H9 (cell line): ENCODE measurements around the gene TFIP11. TPM values are rescaled to one million over a fixed set of nuclear protein-coding genes. Genes with fewer than 3 reads are reported as not detected.

ENCODE experiments used
- DNase-seq: peaks from one replicate; pipeline ENCODE4 v3.0.0-alpha.2; 2017
- H2AFZ ChIP-seq: one replicate; pipeline ENCODE4 v1.6.1; 2013; ENCODE audit warnings: mild to moderate bottlenecking, low read length, control low read depth, moderate library complexity
- H2AK5ac ChIP-seq: 2 replicates; pipeline ENCODE4 v1.6.1; 2013; ENCODE audit warnings: low read length, control low read depth, mixed read lengths; ENCODE audit not compliant: insufficient read length
- H2BK120ac ChIP-seq: one replicate; pipeline ENCODE4 v1.6.1; 2013; ENCODE audit warnings: low read depth, mild to moderate bottlenecking, low read length, control low read depth, inconsistent platforms; ENCODE audit not compliant: poor library complexity, severe bottlenecking
- H2BK12ac ChIP-seq: 2 replicates; pipeline ENCODE4 v1.6.1; 2013; ENCODE audit warnings: low read length, control low read depth, mixed read lengths, low read depth; ENCODE audit not compliant: insufficient read length
- H2BK15ac ChIP-seq: 2 replicates; pipeline ENCODE4 v1.6.1; 2013; ENCODE audit warnings: low read depth, low read length, control low read depth
- H2BK20ac ChIP-seq: one replicate; pipeline ENCODE4 v1.6.1; 2013; ENCODE audit warnings: low read depth, mild to moderate bottlenecking, low read length, control low read depth, inconsistent platforms; ENCODE audit not compliant: poor library complexity, severe bottlenecking
- H2BK5ac ChIP-seq: 2 replicates; pipeline ENCODE4 v1.6.1; 2013; ENCODE audit warnings: low read length, control low read depth, mixed read lengths; ENCODE audit not compliant: insufficient read length
- H3K14ac ChIP-seq: 2 replicates; pipeline ENCODE4 v1.6.1; 2013; ENCODE audit warnings: low read length, control low read depth; ENCODE audit not compliant: insufficient read depth
- H3K18ac ChIP-seq: 2 replicates; pipeline ENCODE4 v1.6.1; 2013; ENCODE audit warnings: low read depth, mild to moderate bottlenecking, mixed read lengths, low read length, control low read depth; ENCODE audit not compliant: insufficient read length
- H3K23ac ChIP-seq: 2 replicates; pipeline ENCODE4 v1.6.1; 2013; ENCODE audit warnings: low read length, control low read depth, mixed read lengths, low read depth; ENCODE audit not compliant: insufficient read length
- H3K23me2 ChIP-seq: 2 replicates; pipeline ENCODE4 v1.6.1; 2013; ENCODE audit warnings: low read depth, mild to moderate bottlenecking, mixed read lengths, low read length, control low read depth; ENCODE audit not compliant: insufficient read length, poor library complexity, severe bottlenecking
- H3K27ac ChIP-seq: 2 replicates; pipeline ENCODE4 v1.5.1; 2013; ENCODE audit warnings: low read length, control low read depth, mixed read lengths, low read depth; ENCODE audit not compliant: insufficient read length
- H3K27me3 ChIP-seq: 2 replicates; pipeline ENCODE4 v1.6.1; 2013; ENCODE audit warnings: low read length, control low read depth, inconsistent platforms; ENCODE audit not compliant: insufficient read depth
- H3K4ac ChIP-seq: 2 replicates; pipeline ENCODE4 v1.6.1; 2013; ENCODE audit warnings: low read depth, mild to moderate bottlenecking, control low read depth, inconsistent platforms, low read length, moderate library complexity
- H3K4me1 ChIP-seq: 2 replicates; pipeline ENCODE4 v1.6.1; 2013; ENCODE audit warnings: low read length, control low read depth, inconsistent platforms; ENCODE audit not compliant: insufficient read depth
- H3K4me2 ChIP-seq: 2 replicates; pipeline ENCODE4 v1.6.1; 2013; ENCODE audit warnings: low read length, control low read depth, mixed read lengths; ENCODE audit not compliant: insufficient read length, insufficient read depth
- H3K56ac ChIP-seq: 2 replicates; pipeline ENCODE4 v1.6.1; 2013; ENCODE audit warnings: low read depth, mild to moderate bottlenecking, mixed read lengths, low read length, control low read depth; ENCODE audit not compliant: insufficient read length
- H3K79me1 ChIP-seq: 2 replicates; pipeline ENCODE4 v1.6.1; 2013; ENCODE audit warnings: low read depth, mild to moderate bottlenecking, moderate library complexity, low read length, control low read depth, inconsistent platforms; ENCODE audit not compliant: insufficient read depth, poor library complexity, severe bottlenecking
- H3K79me2 ChIP-seq: 2 replicates; pipeline ENCODE4 v1.6.1; 2013; ENCODE audit warnings: low read length, control low read depth, inconsistent platforms; ENCODE audit not compliant: insufficient read depth
- H3K9ac ChIP-seq: 2 replicates; pipeline ENCODE4 v1.6.1; 2013; ENCODE audit warnings: low read length, control low read depth, mixed read lengths; ENCODE audit not compliant: insufficient read length; ENCODE audit errors: extremely low read depth
- H3K9me3 ChIP-seq: one replicate; pipeline ENCODE4 v1.6.1; 2013; ENCODE audit warnings: low read depth, low read length, inconsistent platforms; ENCODE audit not compliant: control insufficient read depth
- H3T11ph ChIP-seq: one replicate; pipeline ENCODE4 v1.6.1; 2013; ENCODE audit warnings: mild to moderate bottlenecking, low read length, control low read depth, inconsistent platforms
- H4K20me1 ChIP-seq: one replicate; pipeline ENCODE4 v1.6.1; 2013; ENCODE audit not compliant: control insufficient read depth, insufficient read length, insufficient read depth
- H4K5ac ChIP-seq: 2 replicates; pipeline ENCODE4 v1.6.1; 2013; ENCODE audit warnings: low read depth, mild to moderate bottlenecking, mixed read lengths, low read length, control low read depth; ENCODE audit not compliant: insufficient read length
- H4K8ac ChIP-seq: replicated peaks from 2 replicates; pipeline ENCODE4 v1.6.1; 2013; ENCODE audit warnings: low read length, control low read depth, mixed read lengths, low read depth; ENCODE audit not compliant: insufficient read length
- H4K91ac ChIP-seq: 2 replicates; pipeline ENCODE4 v1.6.1; 2013; ENCODE audit warnings: low read depth, mild to moderate bottlenecking, moderate library complexity, mixed read lengths, low read length, control low read depth; ENCODE audit not compliant: insufficient read length
- H3K27ac Mint-ChIP-seq, 3 experiments: 2 replicates in 2 of 3; 3 replicates in 1 of 3; pipeline ENCODE4 v1.8.0; 2020 to 2021; ENCODE audit warnings: mixed read lengths in 3 of 3, mild to moderate bottlenecking in 1 of 3, moderate library complexity in 1 of 3
- H3K27me3 Mint-ChIP-seq: 2 replicates; pipeline ENCODE4 v1.8.0; 2021; ENCODE audit warnings: low read depth, mild to moderate bottlenecking, moderate library complexity, mixed read lengths
- H3K36me3 Mint-ChIP-seq, 3 experiments: 2 replicates in 2 of 3; 3 replicates in 1 of 3; pipeline ENCODE4 v1.8.0; 2020 to 2021; ENCODE audit warnings: low read depth in 3 of 3, mixed read lengths in 3 of 3; ENCODE audit not compliant: insufficient read depth in 1 of 3
- H3K4me1 Mint-ChIP-seq, 2 experiments: 2 replicates each; pipeline ENCODE4 v1.8.0; 2020; ENCODE audit warnings: mixed read lengths in 2 of 2
- H3K4me3 Mint-ChIP-seq, 2 experiments: 2 replicates in 1 of 2; 3 replicates in 1 of 2; pipeline ENCODE4 v1.8.0; 2020 to 2021; ENCODE audit warnings: mild to moderate bottlenecking in 2 of 2, mixed read lengths in 2 of 2, moderate library complexity in 1 of 2
- H3K9me3 Mint-ChIP-seq, 2 experiments: 2 replicates in 1 of 2; 3 replicates in 1 of 2; pipeline ENCODE4 v1.8.0; 2020; ENCODE audit warnings: mild to moderate bottlenecking in 2 of 2, mixed read lengths in 2 of 2, moderate library complexity in 1 of 2
- WGBS: extraction: QIAGEN DNeasy Blood & Tissue Kit; methylation state at CpG from one replicate; pipeline ENCODE4 v1.1.7; 2013; ENCODE audit warnings: missing lambda C conversion rate, low lambda C conversion rate, mixed read lengths; ENCODE audit not compliant: insufficient read length; ENCODE audit errors: extremely low coverage; 5-methylcytosine and 5-hydroxymethylcytosine counted together
- total RNA-seq: library from RNA; stranded (reverse); gene quantifications from 2 replicates; pipeline ENCODE4 v1.2.1, GENCODE V29; 2021
- TF ChIP-seq, protein P1 (sequence below): fragments of 200-600 bp; sonication (generic); conservative IDR thresholded peaks from 3 replicates; pipeline ENCODE4 v1.8.0; 2021; ENCODE audit warnings: antibody characterized with exemption, mild to moderate bottlenecking

Gene TFIP11
- total RNA-seq, 1 experiment from 2014 or later: 36.4 TPM

GRCh38 chr22:26548984-26549383 lies 36.7 kb upstream of the TFIP11 start:
- H3K27ac Mint-ChIP-seq: peak overlapping the region; percentile 64 to 82 (median 77); a peak in 6 of 7 replicates
- Histone ChIP-seq H3K27ac (no peak overlapping the region), H2BK15ac (no peak overlapping the region), H4K5ac (no peak overlapping the region), H3K23me2 (no peaks in the 10 kb centered on the region), H2BK12ac (no peak overlapping the region), H2AFZ (no peak overlapping the region), H3K9ac (no peak overlapping the region), H2BK5ac (no peak overlapping the region), H3T11ph (no peak overlapping the region), H3K27me3 (no peaks in the 10 kb centered on the region), H3K79me2 (peaks cover 37% of the 10 kb centered on the region; the same call in 1 of the 2 replicates), H2BK20ac (no peak overlapping the region), H3K4me1 (0 out of 2 replicates have a peak, but pooled peaks cover 3% of the 10 kb centered on the region), H4K20me1 (no peaks in the 10 kb centered on the region), H2AK5ac (no peak overlapping the region), H3K79me1 (peaks cover 9% of the 10 kb centered on the region), H4K91ac (no peak overlapping the region), H3K23ac (no peak overlapping the region), H3K18ac (no peak overlapping the region), H3K56ac (no peak overlapping the region), H3K4ac (no peak overlapping the region), H2BK120ac (no peak overlapping the region), H3K9me3 (no peaks in the 10 kb centered on the region), H3K4me2 (no peak overlapping the region), H3K14ac (no peak overlapping the region), H4K8ac (no peak overlapping the region)
- H3K4me3 Mint-ChIP-seq: no peak overlapping the region
- no peak for DNase-seq
- WGBS: no CpG with 5 or more reads among the region's 6 CpGs
- H3K4me1 Mint-ChIP-seq: peaks cover 43 to 49% of the 10 kb centered on the region in 2 experiments
- TF ChIP-seq, protein P1, sequence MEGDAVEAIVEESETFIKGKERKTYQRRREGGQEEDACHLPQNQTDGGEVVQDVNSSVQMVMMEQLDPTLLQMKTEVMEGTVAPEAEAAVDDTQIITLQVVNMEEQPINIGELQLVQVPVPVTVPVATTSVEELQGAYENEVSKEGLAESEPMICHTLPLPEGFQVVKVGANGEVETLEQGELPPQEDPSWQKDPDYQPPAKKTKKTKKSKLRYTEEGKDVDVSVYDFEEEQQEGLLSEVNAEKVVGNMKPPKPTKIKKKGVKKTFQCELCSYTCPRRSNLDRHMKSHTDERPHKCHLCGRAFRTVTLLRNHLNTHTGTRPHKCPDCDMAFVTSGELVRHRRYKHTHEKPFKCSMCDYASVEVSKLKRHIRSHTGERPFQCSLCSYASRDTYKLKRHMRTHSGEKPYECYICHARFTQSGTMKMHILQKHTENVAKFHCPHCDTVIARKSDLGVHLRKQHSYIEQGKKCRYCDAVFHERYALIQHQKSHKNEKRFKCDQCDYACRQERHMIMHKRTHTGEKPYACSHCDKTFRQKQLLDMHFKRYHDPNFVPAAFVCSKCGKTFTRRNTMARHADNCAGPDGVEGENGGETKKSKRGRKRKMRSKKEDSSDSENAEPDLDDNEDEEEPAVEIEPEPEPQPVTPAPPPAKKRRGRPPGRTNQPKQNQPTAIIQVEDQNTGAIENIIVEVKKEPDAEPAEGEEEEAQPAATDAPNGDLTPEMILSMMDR: no peak
- no peaks in the 10 kb centered on the region for H3K9me3 Mint-ChIP-seq
- H3K27me3 Mint-ChIP-seq: no peaks in the 10 kb centered on the region
- H3K36me3 Mint-ChIP-seq: peaks cover 6 to 16% (median 11%) of the 10 kb centered on the region in 3 experiments
